HG03025 (cell line): ENCODE measurements around the gene CELSR1.
"Not testable (repeated sequence)": the region's sequence is repeated elsewhere in the genome, so short reads cannot be mapped to it uniquely, and the experiment has no call there.

Source experiments
- ATAC-seq: cut with Tn5 transposase; IDR thresholded peaks from one replicate; pipeline ENCODE4 v1.9.1; 2021; ENCODE audit warnings: mild to moderate bottlenecking, moderate library complexity; ENCODE audit not compliant: unreplicated experiment, low FRiP score

CELSR1 gene

GRCh38 chr22:46408568-46409506 is 128.6 kb downstream of the CELSR1 start:
- no peak for ATAC-seq

GRCh38 chr22:46407748-46408147 is 129.7 kb downstream of the CELSR1 start:
- ATAC-seq: no peak

GRCh38 chr22:46406791-46407190 is 130.6 kb downstream of the CELSR1 start:
- no peak for ATAC-seq

- ATAC-seq: no peak
Measured at GRCh38 chr22:46406349-46406748, 131.1 kb downstream of the CELSR1 start.

GRCh38 chr22:46405901-46406300 is 131.5 kb downstream of the CELSR1 start:
- ATAC-seq: no peak

GRCh38 chr22:46403880-46404279 is 133.5 kb downstream of the CELSR1 start:
- not testable (repeated sequence) for ATAC-seq

- no peak for ATAC-seq
Measured at GRCh38 chr22:46402505-46402904, 134.9 kb downstream of the CELSR1 start.

- no peak for ATAC-seq
Measured at GRCh38 chr22:46401370-46401769, 136.1 kb downstream of the CELSR1 start.

- ATAC-seq: no peak
Measured at GRCh38 chr22:46399251-46400024, 138.0 kb downstream of the CELSR1 start.

- no peak for ATAC-seq
Measured at GRCh38 chr22:46397951-46398350, 139.5 kb downstream of the CELSR1 start.

GRCh38 chr22:46397514-46397913 is 139.9 kb downstream of the CELSR1 start:
- no peak for ATAC-seq

- not testable (repeated sequence) for ATAC-seq
Measured at GRCh38 chr22:46397049-46397448, 140.4 kb downstream of the CELSR1 start.

- ATAC-seq: no peak
Measured at GRCh38 chr22:46395145-46395544, 142.3 kb downstream of the CELSR1 start.

GRCh38 chr22:46394622-46395021 is 142.8 kb downstream of the CELSR1 start:
- no peak for ATAC-seq

GRCh38 chr22:46393873-46394272 is 143.5 kb downstream of the CELSR1 start:
- ATAC-seq: no peak

GRCh38 chr22:46392137-46392844 is 145.1 kb downstream of the CELSR1 start:
- ATAC-seq: no peak

GRCh38 chr22:46391486-46392136 is 145.8 kb downstream of the CELSR1 start:
- ATAC-seq: no peak

- no peak for ATAC-seq
Measured at GRCh38 chr22:46390652-46391301, 146.6 kb downstream of the CELSR1 start.

GRCh38 chr22:46390105-46390651 is 147.2 kb downstream of the CELSR1 start:
- ATAC-seq: no peak

GRCh38 chr22:46389081-46389480 is 148.3 kb downstream of the CELSR1 start:
- no peak for ATAC-seq
